ENCODE measurements around the gene TAF11.
"Not testable (repeated sequence)": the region's sequence is repeated elsewhere in the genome, so short reads cannot be mapped to it uniquely, and the experiment has no call there.

Gene TAF11

GRCh38 chr6:34891296-34891695 is 3.5 kb upstream of the TAF11 start:
- Mint-ChIP-seq H3K27me3 (ENCODE audit: low read depth) (peaks cover 23% of the 10 kb centered on the region), H3K27ac (no peak overlapping the region), H3K9me3 (no peaks in the 10 kb centered on the region), H3K4me3 (peak overlapping the region; percentile 4), H3K4me1 (ENCODE audit: low read depth) (peaks cover 27% of the 10 kb centered on the region), H3K36me3 (ENCODE audit: low read depth) (peaks cover 6% of the 10 kb centered on the region)

- peaks cover 27% of the 10 kb centered on the region for H3K4me1 Mint-ChIP-seq (ENCODE audit: low read depth)
- no peaks in the 10 kb centered on the region for H3K9me3 Mint-ChIP-seq
- peak overlapping the region; percentile 100 for H3K4me3 Mint-ChIP-seq
- peaks cover 6% of the 10 kb centered on the region for H3K36me3 Mint-ChIP-seq (ENCODE audit: low read depth)
- peaks cover 23% of the 10 kb centered on the region for H3K27me3 Mint-ChIP-seq (ENCODE audit: low read depth)
- H3K27ac Mint-ChIP-seq: no peak overlapping the region
Measured at GRCh38 chr6:34890533-34890925, 2.7 kb upstream of the TAF11 start.

DNA sequence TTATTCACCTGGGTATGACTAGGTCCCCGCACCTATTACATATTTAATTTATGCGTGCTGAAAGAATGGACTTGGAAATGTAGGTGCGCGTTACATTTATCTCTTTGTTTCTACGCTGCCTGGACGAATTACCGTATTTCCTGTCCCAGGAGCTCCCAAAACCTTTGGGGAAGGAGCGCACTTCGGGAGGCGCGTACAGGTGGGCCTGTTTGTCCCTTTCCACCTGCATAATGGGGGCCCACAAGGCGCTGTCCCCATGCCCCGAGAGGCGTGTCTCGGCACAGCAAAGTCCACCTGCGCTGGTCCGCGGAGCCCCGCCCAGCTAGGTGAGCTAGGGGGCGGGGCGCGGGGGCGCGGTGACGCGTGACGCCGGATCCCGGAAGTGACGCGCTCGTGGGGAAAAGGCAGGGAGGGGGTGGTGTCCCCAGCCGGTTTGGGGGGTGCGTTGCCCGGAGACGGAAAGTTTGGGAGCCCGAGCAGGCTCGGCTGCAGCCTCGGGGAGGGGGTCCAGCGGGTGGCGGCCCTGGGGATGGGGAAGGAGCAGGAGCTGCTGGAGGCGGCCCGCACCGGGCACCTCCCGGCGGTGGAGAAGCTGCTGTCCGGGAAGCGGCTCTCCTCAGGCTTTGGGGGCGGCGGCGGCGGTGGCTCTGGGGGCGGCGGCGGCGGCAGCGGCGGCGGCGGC is 1.2 kb upstream of the TAF11 start, which contains the start of gene ANKS1A:
Gene ANKS1A (plus strand): TSS at position 382 of the 682 bp plus-strand sequence. CDS start 148 bp downstream, at position 530.
- H3K27me3 Mint-ChIP-seq (ENCODE audit: low read depth): peaks cover 20% of the 10 kb centered on the region
- peaks cover 3% of the 10 kb centered on the region for H3K9me3 Mint-ChIP-seq
- H3K4me3 Mint-ChIP-seq: peak within 1 kb of the TSS; percentile 100
- H3K36me3 Mint-ChIP-seq (ENCODE audit: low read depth): peaks cover 17% of the 10 kb centered on the region
- H3K27ac Mint-ChIP-seq: peak within 1 kb of the TSS; percentile 99
- H3K4me1 Mint-ChIP-seq (ENCODE audit: low read depth): peaks cover 28% of the 10 kb centered on the region

GRCh38 chr6:34888514-34888856 is 643 bp upstream of the TAF11 start:
- peaks cover 4% of the 10 kb centered on the region for H3K9me3 Mint-ChIP-seq
- peak overlapping the region; percentile 100 for H3K4me3 Mint-ChIP-seq
- peaks cover 31% of the 10 kb centered on the region for H3K4me1 Mint-ChIP-seq (ENCODE audit: low read depth)

DNA sequence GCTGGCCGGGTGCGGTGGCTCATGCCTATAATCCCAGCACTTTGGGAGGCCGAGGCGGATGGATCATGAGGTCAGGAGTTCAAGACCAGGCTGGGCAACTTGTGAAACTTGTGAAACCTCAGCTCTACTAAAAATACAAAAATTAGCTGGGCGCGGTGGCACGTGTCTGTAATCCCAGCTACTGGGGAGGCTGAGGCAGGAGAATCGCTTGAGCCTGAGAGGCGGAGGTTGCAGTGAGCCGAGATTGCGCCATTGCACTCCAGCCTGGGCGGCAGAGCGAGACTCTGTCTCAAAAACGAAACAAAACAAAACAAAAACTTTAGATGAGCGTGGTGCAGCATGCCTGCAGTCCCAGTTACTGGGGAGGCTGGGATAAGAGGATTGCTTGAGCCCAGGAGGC is 2.0 kb downstream of the TAF11 start:
- not testable (repeated sequence) for H3K9me3 Mint-ChIP-seq
- peak overlapping the region; percentile 31 for H3K27ac Mint-ChIP-seq
- H3K4me1 Mint-ChIP-seq (ENCODE audit: low read depth): peaks cover 29% of the 10 kb centered on the region

More at GRCh38 chr6:34888514-34888856, 643 bp upstream of the TAF11 start:
- H3K36me3 Mint-ChIP-seq (ENCODE audit: low read depth): peaks cover 21% of the 10 kb centered on the region
- H3K27me3 Mint-ChIP-seq (ENCODE audit: low read depth): peaks cover 20% of the 10 kb centered on the region
- H3K27ac Mint-ChIP-seq: peak overlapping the region; percentile 99

DNA sequence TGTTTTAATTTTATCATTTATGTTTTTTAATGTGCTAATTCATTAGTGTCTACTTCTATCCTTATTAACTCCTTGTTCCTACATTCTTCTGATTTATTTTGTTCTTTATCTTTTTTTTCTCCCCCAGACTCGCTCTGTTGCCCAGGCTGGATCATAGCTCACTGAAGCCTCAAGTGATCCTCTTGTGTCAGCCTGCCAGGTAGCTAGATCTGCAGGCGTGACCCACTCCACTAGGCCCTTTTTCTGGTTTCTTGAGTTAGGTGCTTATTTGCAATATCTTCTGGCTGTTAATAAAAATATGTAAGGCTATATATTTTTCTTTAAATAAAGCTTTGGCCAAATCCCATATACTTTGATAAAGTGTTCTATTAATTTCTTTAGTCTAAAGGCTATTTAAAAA is 2.8 kb downstream of the TAF11 start:
- Mint-ChIP-seq H3K4me1 (ENCODE audit: low read depth) (peaks cover 23% of the 10 kb centered on the region), H3K27ac (peak overlapping the region; percentile 31), H3K4me3 (peak overlapping the region; percentile 19), H3K27me3 (ENCODE audit: low read depth) (peaks cover 3% of the 10 kb centered on the region), H3K36me3 (ENCODE audit: low read depth) (peaks cover 27% of the 10 kb centered on the region), H3K9me3 (peaks cover 4% of the 10 kb centered on the region)

More for the DNA sequence above, 2.0 kb downstream of the TAF11 start:
- peaks cover 12% of the 10 kb centered on the region for H3K27me3 Mint-ChIP-seq (ENCODE audit: low read depth)
- H3K36me3 Mint-ChIP-seq (ENCODE audit: low read depth): peaks cover 26% of the 10 kb centered on the region
- H3K4me3 Mint-ChIP-seq: peak overlapping the region; percentile 7

DNA sequence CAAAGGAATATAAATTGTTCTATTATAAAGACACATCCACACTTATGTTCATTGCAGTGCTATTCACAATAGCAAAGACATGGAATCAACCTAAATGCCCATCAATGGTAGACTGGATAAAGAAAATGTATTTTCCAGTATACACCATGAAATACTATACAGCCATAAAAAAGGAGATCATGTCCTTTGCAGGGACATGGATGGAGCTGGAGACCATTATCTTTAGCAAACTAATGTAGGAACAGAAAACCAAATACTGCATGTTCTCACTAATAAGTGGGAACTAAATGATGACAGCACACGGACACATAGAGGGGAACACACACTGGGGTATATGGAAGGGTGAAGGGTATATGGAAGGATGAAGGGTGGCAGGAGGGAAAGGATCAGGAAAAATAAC is 3.8 kb downstream of the TAF11 start:
- peaks cover 34% of the 10 kb centered on the region for H3K36me3 Mint-ChIP-seq (ENCODE audit: low read depth)
- H3K4me3 Mint-ChIP-seq; H3K27ac Mint-ChIP-seq; H3K9me3 Mint-ChIP-seq; H3K27me3 Mint-ChIP-seq (ENCODE audit: low read depth): not testable (repeated sequence)
- peaks cover 21% of the 10 kb centered on the region for H3K4me1 Mint-ChIP-seq (ENCODE audit: low read depth)

GRCh38 chr6:34877869-34878485 is 9.9 kb downstream of the TAF11 start:
- H3K4me1 Mint-ChIP-seq (ENCODE audit: low read depth): peaks cover 2% of the 10 kb centered on the region
- no peaks in the 10 kb centered on the region for H3K27me3 Mint-ChIP-seq (ENCODE audit: low read depth)
- no peaks in the 10 kb centered on the region for H3K9me3 Mint-ChIP-seq
- no peak overlapping the region for H3K4me3 Mint-ChIP-seq
- peaks cover 24% of the 10 kb centered on the region for H3K36me3 Mint-ChIP-seq (ENCODE audit: low read depth)
- no peak overlapping the region for H3K27ac Mint-ChIP-seq

- peaks cover 22% of the 10 kb centered on the region for H3K36me3 Mint-ChIP-seq (ENCODE audit: low read depth)
- H3K4me3 Mint-ChIP-seq: no peak overlapping the region
- no peaks in the 10 kb centered on the region for H3K27me3 Mint-ChIP-seq (ENCODE audit: low read depth)
- no peaks in the 10 kb centered on the region for H3K9me3 Mint-ChIP-seq
- H3K4me1 Mint-ChIP-seq (ENCODE audit: low read depth): peaks cover 2% of the 10 kb centered on the region
- no peak overlapping the region for H3K27ac Mint-ChIP-seq
Measured at GRCh38 chr6:34877259-34877658, 10.6 kb downstream of the TAF11 start.

GRCh38 chr6:34876472-34876871 is 11.4 kb downstream of the TAF11 start:
- no peak overlapping the region for H3K4me3 Mint-ChIP-seq
- no peaks in the 10 kb centered on the region for H3K9me3 Mint-ChIP-seq
- peaks cover 2% of the 10 kb centered on the region for H3K4me1 Mint-ChIP-seq (ENCODE audit: low read depth)
- no peak overlapping the region for H3K27ac Mint-ChIP-seq
- H3K36me3 Mint-ChIP-seq (ENCODE audit: low read depth): peaks cover 24% of the 10 kb centered on the region
- no peaks in the 10 kb centered on the region for H3K27me3 Mint-ChIP-seq (ENCODE audit: low read depth)

DNA sequence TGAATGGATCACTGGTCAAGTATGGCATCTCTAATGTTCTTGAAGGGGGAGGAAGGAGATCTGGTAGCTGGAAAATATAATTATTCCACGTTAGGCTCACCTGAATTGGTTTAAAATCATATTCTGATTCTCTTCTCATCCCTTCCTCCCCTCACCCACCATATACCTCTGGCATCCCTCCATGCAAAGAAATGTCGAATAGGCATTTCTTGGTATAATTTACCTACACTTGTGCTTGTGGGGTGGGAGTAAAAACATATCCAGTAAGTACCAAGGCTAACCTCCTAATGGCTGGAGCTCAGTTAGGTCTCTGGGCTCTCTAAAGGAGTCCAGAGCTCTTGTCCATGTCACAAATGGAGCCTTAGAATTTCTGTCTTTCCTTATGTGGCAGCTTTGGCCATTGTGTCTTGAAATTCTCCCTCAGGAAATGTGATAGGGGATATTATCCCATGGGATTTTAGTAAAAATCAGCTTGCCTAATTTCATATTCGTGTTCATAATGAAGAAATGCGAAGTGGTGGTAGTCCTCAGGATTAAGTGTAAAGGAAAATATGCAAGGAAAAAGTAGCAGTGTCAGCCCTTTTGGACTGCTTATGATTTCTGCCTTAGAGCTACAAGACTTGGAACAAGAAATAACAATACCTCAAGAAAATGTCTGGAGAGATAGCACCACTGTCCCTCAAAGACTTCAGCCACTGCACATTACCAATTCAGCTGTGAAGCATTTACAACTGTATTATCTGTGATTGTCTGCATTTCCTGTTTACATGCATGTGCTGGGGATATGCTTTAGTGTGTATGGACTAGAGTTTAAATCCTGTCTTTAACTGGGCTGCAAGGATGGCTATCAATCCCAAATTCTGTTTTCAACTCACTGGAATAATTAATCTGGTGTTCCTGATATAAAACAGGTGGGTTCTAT is 12.3 kb downstream of the TAF11 start:
- Mint-ChIP-seq H3K36me3 (ENCODE audit: low read depth) (peaks cover 31% of the 10 kb centered on the region), H3K4me1 (ENCODE audit: low read depth) (peaks cover 2% of the 10 kb centered on the region), H3K27me3 (ENCODE audit: low read depth) (no peaks in the 10 kb centered on the region), H3K4me3 (no peak overlapping the region), H3K27ac (no peak overlapping the region), H3K9me3 (no peaks in the 10 kb centered on the region)

DNA sequence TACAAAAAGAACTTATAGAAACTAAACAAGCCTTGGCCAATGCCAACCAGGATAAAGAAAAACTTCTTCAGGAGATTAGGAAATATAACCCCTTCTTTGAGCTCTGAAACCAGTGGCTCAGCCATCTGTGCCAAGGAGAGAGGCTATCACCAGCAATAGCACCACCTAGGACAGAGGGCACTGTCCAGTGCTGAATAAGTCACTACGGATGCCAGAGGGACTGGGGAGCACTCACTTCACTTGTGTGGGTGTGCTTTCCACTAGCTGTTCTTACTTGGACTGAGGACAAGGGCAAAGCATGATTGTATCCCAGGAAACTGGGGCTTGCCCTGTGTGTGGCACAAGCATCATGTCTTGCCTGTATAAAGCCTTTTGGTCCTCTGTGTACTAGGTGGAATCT is 15.5 kb downstream of the TAF11 start:
- no peak overlapping the region for H3K4me3 Mint-ChIP-seq
- H3K27ac Mint-ChIP-seq: no peak overlapping the region
- no peaks in the 10 kb centered on the region for H3K27me3 Mint-ChIP-seq (ENCODE audit: low read depth)
- no peaks in the 10 kb centered on the region for H3K4me1 Mint-ChIP-seq (ENCODE audit: low read depth)
- peaks cover 16% of the 10 kb centered on the region for H3K36me3 Mint-ChIP-seq (ENCODE audit: low read depth)
- H3K9me3 Mint-ChIP-seq: no peaks in the 10 kb centered on the region

DNA sequence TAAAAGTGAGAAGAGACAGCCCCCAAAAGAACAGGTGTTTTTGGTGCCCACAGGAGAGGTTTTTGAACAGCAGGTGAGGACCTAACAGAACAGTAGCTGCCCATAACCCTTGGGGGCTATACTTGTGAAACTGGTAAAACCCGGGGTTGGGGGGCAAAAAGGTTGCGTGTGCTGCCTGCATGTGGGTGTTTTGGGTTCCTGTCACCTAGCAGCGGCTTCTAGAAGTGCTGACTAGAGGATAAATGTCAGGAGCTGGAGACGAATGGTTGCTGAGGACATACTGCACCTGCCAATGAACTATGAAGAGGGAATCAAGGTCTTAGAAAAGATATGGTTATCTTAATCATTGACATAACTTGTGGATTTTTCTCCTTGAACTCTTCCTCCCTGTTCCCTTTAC is 16.0 kb downstream of the TAF11 start:
- Mint-ChIP-seq H3K27ac (no peak overlapping the region), H3K9me3 (no peaks in the 10 kb centered on the region), H3K36me3 (ENCODE audit: low read depth) (peaks cover 15% of the 10 kb centered on the region)

GRCh38 chr6:34867484-34867883 is 20.4 kb downstream of the TAF11 start:
- Mint-ChIP-seq H3K4me1 (ENCODE audit: low read depth) (no peaks in the 10 kb centered on the region), H3K4me3 (no peak overlapping the region), H3K27me3 (ENCODE audit: low read depth) (no peaks in the 10 kb centered on the region), H3K27ac (no peak overlapping the region), H3K9me3 (no peaks in the 10 kb centered on the region), H3K36me3 (ENCODE audit: low read depth) (peaks cover 13% of the 10 kb centered on the region)

More for the DNA sequence above, 16.0 kb downstream of the TAF11 start:
- Mint-ChIP-seq H3K4me3 (no peak overlapping the region), H3K4me1 (ENCODE audit: low read depth) (no peaks in the 10 kb centered on the region), H3K27me3 (ENCODE audit: low read depth) (no peaks in the 10 kb centered on the region)
